Neural progenitor cell (in vitro differentiated cells): Measurements from ENCODE around the gene MGA. TPM values are rescaled to one million over a fixed set of nuclear protein-coding genes. Genes with fewer than 3 reads are reported as not detected.

Experiments used
- DNase-seq: peaks from one replicate; pipeline ENCODE4 v3.0.0-alpha.2; 2016; ENCODE audit warnings: low spot score
- H2AFZ ChIP-seq: fragments of 200-600 bp; sonication (generic); replicated peaks from 2 replicates; pipeline ENCODE4 v1.6.1; 2016; ENCODE audit warnings: antibody characterized with exemption
- H3F3A ChIP-seq: fragments of 200-600 bp; sonication (generic); 2 replicates; pipeline ENCODE4 v1.6.1; 2016; ENCODE audit warnings: antibody characterized with exemption, low read depth
- H3K27ac ChIP-seq: fragments of 200-600 bp; sonication (generic); 2 replicates; pipeline ENCODE4 v1.5.1; 2016; ENCODE audit warnings: mild to moderate bottlenecking
- H3K27me3 ChIP-seq: fragments of 200-600 bp; sonication (generic); 2 replicates; pipeline ENCODE4 v1.6.1; 2016; ENCODE audit warnings: mild to moderate bottlenecking, moderate library complexity
- H3K36me3 ChIP-seq: fragments of 200-600 bp; sonication (generic); 2 replicates; pipeline ENCODE4 v1.5.1; 2016
- H3K4me1 ChIP-seq: fragments of 200-600 bp; sonication (generic); 2 replicates; pipeline ENCODE4 v1.6.1; 2016; ENCODE audit warnings: mixed run types
- H3K4me2 ChIP-seq: fragments of 200-600 bp; sonication (generic); 2 replicates; pipeline ENCODE4 v1.6.1; 2016
- H3K4me3 ChIP-seq: fragments of 200-600 bp; sonication (generic); 2 replicates; pipeline ENCODE4 v1.5.1; 2016
- H3K79me2 ChIP-seq: fragments of 200-600 bp; sonication (generic); 2 replicates; pipeline ENCODE4 v1.6.1; 2016; ENCODE audit warnings: low read depth
- H3K9ac ChIP-seq: fragments of 200-600 bp; sonication (generic); 2 replicates; pipeline ENCODE4 v1.6.1; 2016
- H3K9me3 ChIP-seq: fragments of 200-600 bp; sonication (generic); 2 replicates; pipeline ENCODE4 v1.5.1; 2016; ENCODE audit warnings: low read depth
- H4K20me1 ChIP-seq: fragments of 200-600 bp; sonication (generic); 2 replicates; pipeline ENCODE4 v1.6.1; 2016; ENCODE audit warnings: low read depth
- H3K27ac Mint-ChIP-seq: 3 replicates; pipeline ENCODE4 v1.8.0; 2021; ENCODE audit warnings: mixed read lengths
- H3K27me3 Mint-ChIP-seq: 2 replicates; pipeline ENCODE4 v1.8.0; 2022; ENCODE audit warnings: low read depth, mild to moderate bottlenecking, inconsistent platforms, moderate library complexity, mixed read lengths; ENCODE audit not compliant: insufficient read depth
- H3K36me3 Mint-ChIP-seq: 3 replicates; pipeline ENCODE4 v1.8.0; 2021; ENCODE audit warnings: mixed read lengths
- H3K4me1 Mint-ChIP-seq: 3 replicates; pipeline ENCODE4 v1.8.0; 2021; ENCODE audit warnings: mixed read lengths
- H3K4me3 Mint-ChIP-seq: 3 replicates; pipeline ENCODE4 v1.8.0; 2021; ENCODE audit warnings: mild to moderate bottlenecking, moderate library complexity, mixed read lengths
- H3K9me3 Mint-ChIP-seq: 3 replicates; pipeline ENCODE4 v1.8.0; 2020; ENCODE audit warnings: mixed read lengths
- CTCF ChIP-seq: fragments of 200-600 bp; sonication (generic); IDR thresholded peaks from 2 replicates; pipeline ENCODE4 v1.5.1; 2017; ENCODE audit warnings: antibody characterized with exemption, mild to moderate bottlenecking
- EZH2 ChIP-seq: fragments of 200-600 bp; sonication (generic); IDR thresholded peaks from 2 replicates; pipeline ENCODE4 v1.6.1; 2017; ENCODE audit warnings: antibody characterized with exemption, mild to moderate bottlenecking, moderate library complexity
- EZH2phosphoT487 ChIP-seq: fragments of 200-600 bp; sonication (generic); IDR thresholded peaks from 2 replicates; pipeline ENCODE4 v1.6.1; 2017; ENCODE audit warnings: antibody characterized with exemption
- total RNA-seq: library from RNA; depleted of rRNA; stranded (reverse); fragments of >200 nt; gene quantifications from 2 replicates; pipeline ENCODE4 v1.2.3, GENCODE V29; 2015; ENCODE audit warnings: low replicate concordance

The MGA gene
- total RNA-seq, 1 donor from 2014 or later = 73.4 TPM

GRCh38 chr15:41678742-41679141 is 18.5 kb downstream of the MGA start:
- Mint-ChIP-seq H3K4me3 (no peak overlapping the region), H3K27ac (no peak overlapping the region)

DNA sequence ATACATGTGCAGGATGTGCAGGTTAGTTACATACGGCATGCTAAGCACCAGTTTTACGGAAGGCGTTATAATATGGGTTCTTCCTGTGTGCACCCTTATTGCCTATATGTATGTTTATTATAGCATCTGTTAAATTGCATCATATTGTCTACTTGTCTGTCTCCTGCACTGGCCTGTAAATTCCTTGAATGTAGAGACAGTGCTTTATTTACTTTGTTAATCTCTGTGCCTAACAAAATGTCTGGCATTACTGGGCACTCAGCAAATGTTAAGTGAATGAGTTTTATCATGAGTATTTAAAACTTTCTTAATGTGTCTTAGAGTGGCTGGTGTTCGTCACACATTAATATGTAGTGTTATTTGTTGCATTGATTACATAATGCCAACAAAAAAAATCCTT is 23.8 kb downstream of the MGA start:
- Histone ChIP-seq H3K27ac (no peak overlapping the region), H3K9ac (no peak overlapping the region), H3F3A (no peaks in the 10 kb centered on the region), H3K36me3 (no peaks in the 10 kb centered on the region), H3K27me3 (no peaks in the 10 kb centered on the region), H3K79me2 (peaks cover 100% of the 10 kb centered on the region), H4K20me1 (peaks cover 64% of the 10 kb centered on the region), H3K4me2 (no peak overlapping the region), H3K4me1 (no peaks in the 10 kb centered on the region), H2AFZ (no peak overlapping the region), H3K9me3 (no peaks in the 10 kb centered on the region), H3K4me3 (no peak overlapping the region)
- Mint-ChIP-seq H3K9me3 (peaks cover 14% of the 10 kb centered on the region), H3K4me1 (no peaks in the 10 kb centered on the region), H3K27me3 (peaks cover 3% of the 10 kb centered on the region), H3K36me3 (peaks cover 31% of the 10 kb centered on the region), H3K4me3 (no peak overlapping the region), H3K27ac (no peak overlapping the region)
- no peak for DNase-seq
- TF ChIP-seq CTCF (no peak), EZH2phosphoT487 (no peak)

More at GRCh38 chr15:41678742-41679141, 18.5 kb downstream of the MGA start:
- Mint-ChIP-seq H3K9me3 (peaks cover 32% of the 10 kb centered on the region), H3K4me1 (no peaks in the 10 kb centered on the region), H3K36me3 (peaks cover 46% of the 10 kb centered on the region), H3K27me3 (peaks cover 5% of the 10 kb centered on the region)
- Histone ChIP-seq H3K79me2 (peaks cover 100% of the 10 kb centered on the region), H3F3A (no peaks in the 10 kb centered on the region), H3K27ac (no peak overlapping the region), H3K36me3 (no peaks in the 10 kb centered on the region), H3K4me1 (no peaks in the 10 kb centered on the region), H3K4me3 (no peak overlapping the region), H2AFZ (no peak overlapping the region), H3K9ac (no peak overlapping the region), H3K4me2 (no peak overlapping the region), H3K9me3 (no peaks in the 10 kb centered on the region), H4K20me1 (peaks cover 67% of the 10 kb centered on the region), H3K27me3 (no peaks in the 10 kb centered on the region)
- TF ChIP-seq EZH2 (no peak), EZH2phosphoT487 (no peak), CTCF (no peak)
- no peak for DNase-seq

GRCh38 chr15:41688671-41689070 is 28.5 kb downstream of the MGA start:
- Histone ChIP-seq H3K9ac (no peak overlapping the region), H3K4me2 (no peak overlapping the region), H2AFZ (no peak overlapping the region), H3K9me3 (no peaks in the 10 kb centered on the region), H4K20me1 (peaks cover 59% of the 10 kb centered on the region), H3K27ac (no peak overlapping the region), H3K4me1 (no peaks in the 10 kb centered on the region), H3K79me2 (peaks cover 100% of the 10 kb centered on the region), H3F3A (peaks cover 3% of the 10 kb centered on the region), H3K27me3 (no peaks in the 10 kb centered on the region), H3K36me3 (no peaks in the 10 kb centered on the region), H3K4me3 (no peak overlapping the region)
- TF ChIP-seq CTCF (no peak), EZH2phosphoT487 (no peak), EZH2 (no peak)
- no peak for DNase-seq
- Mint-ChIP-seq H3K36me3 (peaks cover 11% of the 10 kb centered on the region), H3K9me3 (no peaks in the 10 kb centered on the region), H3K4me3 (no peak overlapping the region), H3K27me3 (no peaks in the 10 kb centered on the region), H3K4me1 (peaks cover 3% of the 10 kb centered on the region), H3K27ac (no peak overlapping the region)
